WTC11 (cell line): ENCODE results near the gene SSTR5. TPM values are rescaled to one million over a fixed set of nuclear protein-coding genes. Genes with fewer than 3 reads are reported as not detected.

Experiments used
- ATAC-seq: fragments of 200-7000 bp; cut with Tn5 transposase; 2 replicates; pipeline ENCODE4 v1.10.0; 2021; ENCODE audit warnings: mild to moderate bottlenecking, moderate library complexity
- CTCF ChIA-PET: fragments of 300-600 bp; sonication (Branson Sonifier 250); formaldehyde crosslinking; loops from one replicate; lab custom pipeline; 2021; ENCODE audit warnings: antibody characterized with exemption; lab: Charles Lee
- POLR2A ChIA-PET: fragments of 350-600 bp; sonication (Branson Sonifier 250); formaldehyde crosslinking; loops from one replicate; lab custom pipeline; 2021; ENCODE audit warnings: antibody characterized with exemption; lab: Charles Lee
- DNase-seq: peaks from one replicate; pipeline ENCODE4 v3.0.0; 2021; ENCODE audit warnings: low spot score
- H3K27ac Mint-ChIP-seq: 2 replicates; pipeline ENCODE4 v1.8.0; 2021; ENCODE audit warnings: mixed read lengths
- H3K27me3 Mint-ChIP-seq: 2 replicates; pipeline ENCODE4 v1.8.0; 2021; ENCODE audit warnings: low read depth, mild to moderate bottlenecking, moderate library complexity, mixed read lengths
- H3K36me3 Mint-ChIP-seq: 2 replicates; pipeline ENCODE4 v1.8.0; 2021; ENCODE audit warnings: mixed read lengths
- H3K4me1 Mint-ChIP-seq: 2 replicates; pipeline ENCODE4 v1.8.0; 2022; ENCODE audit warnings: mixed read lengths
- H3K4me3 Mint-ChIP-seq: 2 replicates; pipeline ENCODE4 v1.8.0; 2021; ENCODE audit warnings: mild to moderate bottlenecking, moderate library complexity, mixed read lengths
- H3K9me3 Mint-ChIP-seq: 2 replicates; pipeline ENCODE4 v1.8.0; 2021; ENCODE audit warnings: mixed read lengths
- E2F1 ChIP-seq: sonication (generic); formaldehyde crosslinking; IDR thresholded peaks from 2 replicates; pipeline ENCODE4 v1.8.0; 2022; ENCODE audit warnings: mild to moderate bottlenecking, missing genetic modification reagents
- E2F5 ChIP-seq: sonication (generic); formaldehyde crosslinking; IDR thresholded peaks from 2 replicates; pipeline ENCODE4 v1.8.1; 2022; ENCODE audit warnings: mild to moderate bottlenecking, moderate library complexity, missing genetic modification reagents
- FOXJ3 ChIP-seq: sonication (generic); formaldehyde crosslinking; IDR thresholded peaks from 2 replicates; pipeline ENCODE4 v1.9.0; 2021; ENCODE audit warnings: missing genetic modification reagents, mild to moderate bottlenecking, borderline replicate concordance
- FOXK1 ChIP-seq: sonication (generic); formaldehyde crosslinking; IDR thresholded peaks from 2 replicates; pipeline ENCODE4 v1.8.0; 2022; ENCODE audit warnings: mild to moderate bottlenecking, moderate library complexity, missing genetic modification reagents
- FOXP4 ChIP-seq: sonication (generic); formaldehyde crosslinking; IDR thresholded peaks from 2 replicates; pipeline ENCODE4 v1.8.0; 2022; ENCODE audit warnings: mild to moderate bottlenecking, missing genetic modification reagents
- IRF1 ChIP-seq: sonication (generic); formaldehyde crosslinking; IDR thresholded peaks from 2 replicates; pipeline ENCODE4 v1.8.0; 2023; ENCODE audit warnings: missing genetic modification reagents
- PRDM15 ChIP-seq: sonication (generic); formaldehyde crosslinking; IDR thresholded peaks from 2 replicates; pipeline ENCODE4 v1.8.0; 2022; ENCODE audit warnings: missing genetic modification reagents
- STAT6 ChIP-seq: sonication (generic); formaldehyde crosslinking; conservative IDR thresholded peaks from 2 replicates; pipeline ENCODE4 v1.8.1; 2023; ENCODE audit warnings: mild to moderate bottlenecking, low read depth, missing genetic modification reagents, moderate library complexity
- TCF7 ChIP-seq: sonication (generic); formaldehyde crosslinking; IDR thresholded peaks from 2 replicates; pipeline ENCODE4 v1.8.0; 2022; ENCODE audit warnings: mild to moderate bottlenecking, low read depth, missing genetic modification reagents, moderate library complexity
- TEAD4 ChIP-seq: sonication (generic); formaldehyde crosslinking; IDR thresholded peaks from 2 replicates; pipeline ENCODE4 v1.8.0; 2022; ENCODE audit warnings: mild to moderate bottlenecking, missing genetic modification reagents
- ZMAT4 ChIP-seq: fragments of 250-450 bp; sonication (Bioruptor Pico); IDR thresholded peaks from 2 replicates; pipeline ENCODE4 v1.9.0; 2021; ENCODE audit warnings: mild to moderate bottlenecking
- ZNF138 ChIP-seq: sonication (generic); formaldehyde crosslinking; conservative IDR thresholded peaks from 2 replicates; pipeline ENCODE4 v1.8.1; 2022; ENCODE audit warnings: mild to moderate bottlenecking, moderate library complexity, missing genetic modification reagents
- ZNF232 ChIP-seq: sonication (generic); formaldehyde crosslinking; IDR thresholded peaks from 2 replicates; pipeline ENCODE4 v1.8.0; 2022; ENCODE audit warnings: mild to moderate bottlenecking, missing genetic modification reagents
- ZNF263 ChIP-seq: sonication (generic); formaldehyde crosslinking; IDR thresholded peaks from 2 replicates; pipeline ENCODE4 v1.8.1; 2022; ENCODE audit warnings: low read depth, mild to moderate bottlenecking, moderate library complexity, missing genetic modification reagents
- ZNF416 ChIP-seq: fragments of 250-450 bp; sonication (Bioruptor Pico); IDR thresholded peaks from 2 replicates; pipeline ENCODE4 v1.9.0; 2021; ENCODE audit warnings: mild to moderate bottlenecking, inconsistent platforms
- ZNF423 ChIP-seq: fragments of 250-450 bp; sonication (Bioruptor Pico); IDR thresholded peaks from 2 replicates; pipeline ENCODE4 v2.1.2; 2022; ENCODE audit warnings: mild to moderate bottlenecking, moderate library complexity
- ZNF425 ChIP-seq: fragments of 250-450 bp; sonication (Bioruptor Pico); conservative IDR thresholded peaks from 2 replicates; pipeline ENCODE4 v1.9.0; 2021; ENCODE audit warnings: mild to moderate bottlenecking
- ZNF512 ChIP-seq: sonication (generic); formaldehyde crosslinking; IDR thresholded peaks from 2 replicates; pipeline ENCODE4 v1.8.1; 2022; ENCODE audit warnings: missing genetic modification reagents, borderline replicate concordance
- ZNF671 ChIP-seq: fragments of 250-450 bp; sonication (Bioruptor Pico); IDR thresholded peaks from 2 replicates; pipeline ENCODE4 v1.8.0; 2021; ENCODE audit warnings: mild to moderate bottlenecking
- total RNA-seq: library from RNA; stranded (reverse); gene quantifications from 3 replicates; pipeline ENCODE4 v1.2.3, GENCODE V29; 2021

SSTR5 gene
- total RNA-seq, 1 experiment from 2014 or later: 0.61 TPM

- CTCF ChIA-PET: no interaction called here
- H3K36me3 Mint-ChIP-seq: no peaks in the 10 kb centered on the region
- no peak for DNase-seq
- ATAC-seq: no peak
- H3K4me1 Mint-ChIP-seq: no peaks in the 10 kb centered on the region
- no peak for TF ChIP-seq ZNF138 (CRISPR knock-in tag)
- no peak for TF ChIP-seq ZNF423 (CRISPR knock-in tag)
- TF ChIP-seq ZNF425 (CRISPR knock-in tag): no peak
- no peak for TF ChIP-seq IRF1
- TF ChIP-seq FOXJ3 (CRISPR knock-in tag): no peak
- no peak for TF ChIP-seq TEAD4
- no peak for TF ChIP-seq ZMAT4
- TF ChIP-seq TCF7 (CRISPR knock-in tag): no peak
- no peak overlapping the region for H3K27ac Mint-ChIP-seq
- H3K27me3 Mint-ChIP-seq: no peaks in the 10 kb centered on the region
- H3K4me3 Mint-ChIP-seq: no peak overlapping the region
- H3K9me3 Mint-ChIP-seq: peaks cover 9% of the 10 kb centered on the region
- POLR2A ChIA-PET: no interaction called here
Observed at GRCh38 chr16:1042866-1043265, 29.7 kb upstream of the SSTR5 start.

GRCh38 chr16:1043881-1044451 lies 28.6 kb upstream of the SSTR5 start:
- H3K4me3 Mint-ChIP-seq: no peak overlapping the region
- no peaks in the 10 kb centered on the region for H3K4me1 Mint-ChIP-seq
- H3K27ac Mint-ChIP-seq: no peak overlapping the region
- H3K36me3 Mint-ChIP-seq: no peaks in the 10 kb centered on the region
- ChIA-PET CTCF (interaction anchor here (2.5 kb wide), 1 partner anchor 13 kb away, joined by 19 read pairs; no protein-coding TSS in a partner anchor), POLR2A (no interaction called here)
- ATAC-seq (no peak), DNase-seq (no peak)
- peaks cover 9% of the 10 kb centered on the region for H3K9me3 Mint-ChIP-seq
- H3K27me3 Mint-ChIP-seq: no peaks in the 10 kb centered on the region
- TF ChIP-seq ZNF263 (CRISPR knock-in tag) (no peak), PRDM15 (CRISPR knock-in tag) (no peak), E2F5 (CRISPR knock-in tag) (no peak), ZNF232 (no peak), ZNF671 (no peak), FOXK1 (CRISPR knock-in tag) (no peak), FOXP4 (CRISPR knock-in tag) (no peak), STAT6 (no peak), ZNF512 (no peak), ZNF416 (CRISPR knock-in tag) (no peak), E2F1 (CRISPR knock-in tag) (no peak)
